RWPE1 (cell line): ENCODE measurements around the gene DOCK8.

ENCODE experiments used
- CTCF ChIA-PET: fragments of 350-600 bp; sonication (Branson Sonifier 250); formaldehyde crosslinking; extraction: SDS; loops from one replicate; lab custom pipeline; 2021; lab: Yijun Ruan, JAX
- POLR2A ChIA-PET: fragments of 400-600 bp; formaldehyde crosslinking; extraction: SDS; loops from one replicate; lab custom pipeline; 2020; ENCODE audit warnings: antibody characterized with exemption; ENCODE audit not compliant: low non-redundant PET; lab: Yijun Ruan, JAX
- DNase-seq: peaks from one replicate; pipeline ENCODE4 v3.0.0; 2012; ENCODE audit warnings: low spot score
- H3K27ac ChIP-seq: fragments of 450-650 bp; 2 replicates; pipeline ENCODE4 v1.5.1; 2017
- CTCF ChIP-seq: fragments of 450-650 bp; conservative IDR thresholded peaks from 2 replicates; pipeline ENCODE4 v1.5.1; 2017; ENCODE audit warnings: low read depth, mild to moderate bottlenecking

DOCK8 gene

GRCh38 chr9:414595-414994, 199.9 kb downstream of the DOCK8 start:
- POLR2A ChIA-PET, result no interaction called here
- CTCF ChIA-PET, result interaction anchor here (0.6 kb wide), 1 partner anchor 82 kb away, joined by 3 read pairs; no protein-coding TSS in a partner anchor
- TF ChIP-seq CTCF, result no peak
- H3K27ac ChIP-seq, result no peak overlapping the region
- no peak for DNase-seq

- POLR2A ChIA-PET, result no interaction called here
- H3K27ac ChIP-seq, result no peak overlapping the region
- no peak for TF ChIP-seq CTCF
- peak; percentile 20 for DNase-seq
- CTCF ChIA-PET, result no interaction called here
Measured at GRCh38 chr9:419571-420171, 205.0 kb downstream of the DOCK8 start.

GRCh38 chr9:421896-422295, 207.2 kb downstream of the DOCK8 start:
- no peak for DNase-seq
- no peak for TF ChIP-seq CTCF
- ChIA-PET CTCF (no interaction called here), POLR2A (no interaction called here)
- no peak overlapping the region for H3K27ac ChIP-seq

GRCh38 chr9:426264-426663, 211.6 kb downstream of the DOCK8 start:
- ChIA-PET CTCF (interaction anchor here (0.5 kb wide), 1 partner anchor 51 kb away, joined by 6 read pairs; no protein-coding TSS in a partner anchor), POLR2A (no interaction called here)
- H3K27ac ChIP-seq, result no peak overlapping the region
- DNase-seq, result no peak
- no peak for TF ChIP-seq CTCF

- ChIA-PET CTCF (no interaction called here), POLR2A (no interaction called here)
- TF ChIP-seq CTCF, result no peak
- DNase-seq, result no peak
- H3K27ac ChIP-seq, result no peak overlapping the region
Measured at GRCh38 chr9:426976-427375, 212.3 kb downstream of the DOCK8 start.

- ChIA-PET POLR2A (no interaction called here), CTCF (no interaction called here)
- TF ChIP-seq CTCF, result no peak
Measured at GRCh38 chr9:431701-432100, 217.0 kb downstream of the DOCK8 start.

More at GRCh38 chr9:431701-432100, 217.0 kb downstream of the DOCK8 start:
- no peak overlapping the region for H3K27ac ChIP-seq
- DNase-seq, result no peak
